Fibroblast of villous mesenchyme (primary cell): ENCODE results near the gene CTNND2. TPM values are rescaled to one million over a fixed set of nuclear protein-coding genes. Genes with fewer than 3 reads are reported as not detected.

Experiments
- DNase-seq: peaks from one replicate; pipeline ENCODE4 v3.0.0-alpha.2; 2010; ENCODE audit warnings: low read depth
- H3K4me3 ChIP-seq: 2 replicates; pipeline ENCODE4 v1.5.1; 2011; ENCODE audit warnings: low read depth, mild to moderate bottlenecking, low read length
- total RNA-seq: library from RNA; depleted of rRNA; stranded (reverse); fragments of >200 nt; gene quantifications from 2 replicates; pipeline ENCODE4 v1.2.3, GENCODE V29; 2012
- TF ChIP-seq, protein P1 (sequence below): IDR thresholded peaks from 2 replicates; pipeline ENCODE4 v1.5.1; 2012; ENCODE audit warnings: low read depth, mild to moderate bottlenecking, low read length; ENCODE audit not compliant: insufficient read depth

Gene CTNND2
- total RNA-seq, 1 donor = not detected

DNA sequence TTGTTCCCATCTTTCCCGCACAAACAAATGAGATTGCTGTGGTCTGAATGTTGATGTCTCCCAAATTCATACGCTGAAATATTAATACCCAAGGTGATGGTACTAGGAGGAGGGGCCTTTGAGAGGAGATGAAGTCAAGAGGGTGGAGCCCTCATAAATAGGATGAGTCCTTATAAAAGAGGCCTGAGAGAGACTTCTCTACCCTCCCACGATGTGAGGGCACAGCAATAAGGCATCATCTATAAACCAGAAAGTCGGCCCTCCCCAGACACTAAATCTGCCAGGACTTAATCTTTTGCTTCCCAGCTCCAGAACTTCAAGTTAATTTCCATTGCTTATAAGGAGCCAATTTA is 170.4 kb downstream of the CTNND2 start:
- no peak for DNase-seq
- TF ChIP-seq, protein P1, sequence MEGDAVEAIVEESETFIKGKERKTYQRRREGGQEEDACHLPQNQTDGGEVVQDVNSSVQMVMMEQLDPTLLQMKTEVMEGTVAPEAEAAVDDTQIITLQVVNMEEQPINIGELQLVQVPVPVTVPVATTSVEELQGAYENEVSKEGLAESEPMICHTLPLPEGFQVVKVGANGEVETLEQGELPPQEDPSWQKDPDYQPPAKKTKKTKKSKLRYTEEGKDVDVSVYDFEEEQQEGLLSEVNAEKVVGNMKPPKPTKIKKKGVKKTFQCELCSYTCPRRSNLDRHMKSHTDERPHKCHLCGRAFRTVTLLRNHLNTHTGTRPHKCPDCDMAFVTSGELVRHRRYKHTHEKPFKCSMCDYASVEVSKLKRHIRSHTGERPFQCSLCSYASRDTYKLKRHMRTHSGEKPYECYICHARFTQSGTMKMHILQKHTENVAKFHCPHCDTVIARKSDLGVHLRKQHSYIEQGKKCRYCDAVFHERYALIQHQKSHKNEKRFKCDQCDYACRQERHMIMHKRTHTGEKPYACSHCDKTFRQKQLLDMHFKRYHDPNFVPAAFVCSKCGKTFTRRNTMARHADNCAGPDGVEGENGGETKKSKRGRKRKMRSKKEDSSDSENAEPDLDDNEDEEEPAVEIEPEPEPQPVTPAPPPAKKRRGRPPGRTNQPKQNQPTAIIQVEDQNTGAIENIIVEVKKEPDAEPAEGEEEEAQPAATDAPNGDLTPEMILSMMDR = no peak
- no peak overlapping the region for H3K4me3 ChIP-seq

DNA sequence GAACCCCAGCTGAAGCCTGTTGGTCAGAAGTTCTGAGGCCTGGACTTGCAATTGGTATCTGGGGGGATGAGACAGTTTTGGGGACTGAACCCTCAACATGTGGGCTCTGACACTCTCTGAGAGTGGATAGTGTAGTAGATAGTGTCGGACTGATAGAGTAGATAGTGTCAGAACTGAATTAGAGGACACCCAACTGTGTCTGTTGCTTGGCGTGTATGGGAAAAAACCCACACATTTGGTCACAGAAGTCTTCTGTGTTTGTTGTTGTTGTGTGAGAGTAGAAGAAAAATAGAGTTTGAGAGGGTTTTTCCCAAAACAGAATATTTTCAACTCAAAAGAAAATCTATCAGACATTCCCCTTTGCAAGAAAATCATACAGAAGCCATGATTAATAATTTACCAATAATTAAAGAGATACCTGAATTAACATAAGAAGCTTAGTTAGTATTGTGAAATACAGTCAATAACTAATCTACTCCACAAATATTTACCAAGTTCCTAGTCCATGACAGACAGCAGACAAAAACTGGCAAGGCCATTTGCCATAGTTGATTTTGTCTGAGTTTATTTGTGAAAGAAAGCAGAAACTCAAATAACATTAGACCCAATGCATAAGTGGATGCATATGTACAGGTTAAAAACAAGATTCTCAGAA is 170.9 kb downstream of the CTNND2 start:
- TF ChIP-seq, protein P1 = no peak
- no peak for DNase-seq

GRCh38 chr5:11724940-11725339 is 179.3 kb downstream of the CTNND2 start:
- TF ChIP-seq, protein P1 = no peak
- H3K4me3 ChIP-seq = no peak overlapping the region
- no peak for DNase-seq

More for the DNA sequence above, 170.9 kb downstream of the CTNND2 start:
- no peak overlapping the region for H3K4me3 ChIP-seq

- H3K4me3 ChIP-seq = no peak overlapping the region
- no peak for DNase-seq
- TF ChIP-seq, protein P1 = peak; percentile 2
Observed at GRCh38 chr5:11719888-11720481, 184.3 kb downstream of the CTNND2 start.

DNA sequence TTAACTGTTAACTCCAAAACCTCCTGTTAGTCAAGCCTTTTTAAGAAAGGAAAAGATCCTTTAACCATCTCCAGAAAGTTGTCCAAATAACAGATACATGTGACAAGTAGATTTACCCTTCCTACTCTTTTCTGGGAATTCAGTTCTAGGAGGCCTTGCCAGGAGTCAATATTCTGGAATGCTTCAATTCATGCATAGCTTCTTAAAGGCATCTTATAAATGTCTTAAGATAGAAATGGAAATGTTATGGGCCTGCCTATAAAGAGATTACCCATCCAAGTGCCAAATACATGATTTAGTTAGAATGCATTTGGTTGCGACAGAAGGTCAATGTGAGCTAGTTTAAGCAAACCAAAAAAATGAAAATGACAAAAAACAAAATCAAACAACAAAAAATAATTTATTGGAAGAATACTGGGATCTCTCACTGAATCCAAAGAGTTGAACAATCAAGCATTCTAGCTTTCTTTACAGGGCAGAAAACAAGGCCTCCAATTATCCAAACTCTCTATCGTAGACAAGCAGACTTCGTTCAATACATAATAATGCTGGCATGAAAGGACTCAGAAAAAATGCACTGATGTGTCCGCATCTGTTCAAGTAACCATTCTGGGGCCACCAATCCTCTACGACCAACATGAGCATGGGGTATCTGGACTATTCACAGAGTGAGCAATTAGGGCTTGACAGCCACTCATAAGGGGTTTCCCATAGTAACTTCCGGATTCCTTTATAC is 188.6 kb downstream of the CTNND2 start:
- DNase-seq = no peak
- H3K4me3 ChIP-seq = no peak overlapping the region
- TF ChIP-seq, protein P1 = no peak

GRCh38 chr5:11711932-11712331 is 192.3 kb downstream of the CTNND2 start:
- TF ChIP-seq, protein P1 = no peak
- no peak for DNase-seq

More at GRCh38 chr5:11711932-11712331, 192.3 kb downstream of the CTNND2 start:
- no peak overlapping the region for H3K4me3 ChIP-seq
